Activated CD8-positive, alpha-beta memory T cell treated with anti-CD3 and anti-CD28 coated beads, Interleukin-2, amount 50 U/mL, for 4 hours (primary cell): ENCODE results near the gene CNTF.
"Not testable (repeated sequence)": the region's sequence is repeated elsewhere in the genome, so short reads cannot be mapped to it uniquely, and the experiment has no call there.

Experiments
- DNase-seq: peaks from one replicate; pipeline ENCODE4 v3.0.0-alpha.2; 2020

CNTF gene

GRCh38 chr11:58622344-58622743 is at the start of gene CNTF:
Gene CNTF, plus strand, starts transcription at chr11:58622665. Its CDS starts 88 bp downstream, at chr11:58622753.
- no peak for DNase-seq

GRCh38 chr11:58572906-58573305 is 49.6 kb upstream of the CNTF start:
- not testable (repeated sequence) for DNase-seq

GRCh38 chr11:58573451-58574104 is 48.9 kb upstream of the CNTF start:
- DNase-seq: peak; percentile 63

- DNase-seq: no peak
Measured at GRCh38 chr11:58574881-58575280, 47.6 kb upstream of the CNTF start.

GRCh38 chr11:58575377-58576020 is 47.0 kb upstream of the CNTF start, which contains the start of gene LPXN:
Gene LPXN, minus strand, starts transcription at chr11:58575856. Its CDS starts 84 bp downstream, at chr11:58575772.
- DNase-seq: peak; percentile 56

GRCh38 chr11:58576887-58577471 is 45.5 kb upstream of the CNTF start:
- no peak for DNase-seq

- DNase-seq: peak; percentile 73
Measured at GRCh38 chr11:58577555-58578135, 44.8 kb upstream of the CNTF start.

- peak; percentile 90 for DNase-seq
Measured at GRCh38 chr11:58578136-58578634, 44.3 kb upstream of the CNTF start.

GRCh38 chr11:58578635-58579191 is 43.8 kb upstream of the CNTF start, which contains the start of gene ZFP91:
Gene ZFP91, plus strand, starts transcription at chr11:58579063. Its CDS starts 219 bp downstream, at chr11:58579282.
- peak; percentile 97 for DNase-seq

- peak; percentile 93 for DNase-seq
Measured at GRCh38 chr11:58579192-58580129, 43.0 kb upstream of the CNTF start.

GRCh38 chr11:58580311-58580710 is 42.2 kb upstream of the CNTF start:
- no peak for DNase-seq

- no peak for DNase-seq
Measured at GRCh38 chr11:58582437-58582836, 40.0 kb upstream of the CNTF start.

GRCh38 chr11:58586998-58587397 is 35.5 kb upstream of the CNTF start:
- no peak for DNase-seq

- no peak for DNase-seq
Measured at GRCh38 chr11:58591659-58592058, 30.8 kb upstream of the CNTF start.

GRCh38 chr11:58592760-58593472 is 29.5 kb upstream of the CNTF start:
- peak; percentile 56 for DNase-seq

GRCh38 chr11:58594826-58595225 is 27.6 kb upstream of the CNTF start:
- no peak for DNase-seq

GRCh38 chr11:58596621-58597020 is 25.8 kb upstream of the CNTF start:
- no peak for DNase-seq

- DNase-seq: no peak
Measured at GRCh38 chr11:58597486-58598144, 24.9 kb upstream of the CNTF start.

GRCh38 chr11:58600510-58600909 is 22.0 kb upstream of the CNTF start:
- no peak for DNase-seq

- DNase-seq: no peak
Measured at GRCh38 chr11:58606930-58607714, 15.3 kb upstream of the CNTF start.
